K562 (cell line): ENCODE results near the gene NDRG3. TPM values are rescaled to one million over a fixed set of nuclear protein-coding genes. Genes with fewer than 3 reads are reported as not detected.

Experiments
- CHD1 ChIP-seq: fragments of 200-600 bp; sonication (generic); IDR thresholded peaks from one replicate; pipeline ENCODE4 v1.6.1; 2012; ENCODE audit warnings: mild to moderate bottlenecking, moderate library complexity, low read length, inconsistent platforms
- FOXA1 ChIP-seq: fragments of 450-650 bp; IDR thresholded peaks from 2 replicates; pipeline ENCODE4 v1.6.1; 2016; ENCODE audit warnings: mild to moderate bottlenecking, borderline replicate concordance
- HMGN3 ChIP-seq: IDR thresholded peaks from 2 replicates; pipeline ENCODE4 v1.6.1; 2011; ENCODE audit warnings: borderline replicate concordance, low read depth, mild to moderate bottlenecking, mixed read lengths, low read length; ENCODE audit not compliant: insufficient read length; ENCODE audit errors: extremely low read depth
- HNRNPL ChIP-seq: fragments of 200-400 bp; formaldehyde crosslinking; IDR thresholded peaks from 2 replicates; pipeline ENCODE4 v1.6.1; 2017; ENCODE audit warnings: low read depth, mild to moderate bottlenecking, low read length
- NR3C1 ChIP-seq: sonication (generic); formaldehyde crosslinking; IDR thresholded peaks from 2 replicates; pipeline ENCODE4 v1.8.1; 2022; ENCODE audit warnings: missing genetic modification reagents
- SLC30A9 ChIP-seq: fragments of 250-450 bp; sonication (Bioruptor Pico); IDR thresholded peaks from 2 replicates; pipeline ENCODE4 v1.8.0; 2022; ENCODE audit warnings: mild to moderate bottlenecking, moderate library complexity
- SREBF2 ChIP-seq: sonication (generic); formaldehyde crosslinking; IDR thresholded peaks from 2 replicates; pipeline ENCODE4 v1.4.0; 2020; ENCODE audit warnings: mild to moderate bottlenecking, missing genetic modification reagents
- XRCC5 ChIP-seq: fragments of 200-400 bp; formaldehyde crosslinking; IDR thresholded peaks from 2 replicates; pipeline ENCODE4 v1.6.1; 2017; ENCODE audit warnings: low read depth, mild to moderate bottlenecking, low read length
- polyA plus RNA-seq, 8 experiments: library from polyadenylated mRNA; depleted of rRNA in 4 of 8; stranded (reverse) in 5 of 8; unstranded in 3 of 8; fragments of >200 nt; fragmentation: Nextera tagmentation in 2 of 8; fragmentation: Illumina TruSeq in 1 of 8; extraction: Ambion mirVana in 2 of 8; extraction: Trizol in 1 of 8; gene quantifications; 2 replicates each; pipeline versions ENCODE4 v1.2.1 to v1.2.3, GENCODE V29; 2011 to 2014; ENCODE audit warnings: inconsistent platforms in 1 of 8, missing spikeins in 1 of 8
- total RNA-seq, 7 experiments: library from RNA; depleted of rRNA in 6 of 7; stranded (reverse); fragments of >200 nt in 6 of 7; fragmentation: Illumina TruSeq in 2 of 7; extraction: Trizol in 2 of 7; gene quantifications; 2 replicates each; pipeline versions ENCODE4 v1.2.1 to v1.2.3, GENCODE V29; 2011 to 2021; ENCODE audit warnings: low replicate concordance in 1 of 7
- TF ChIP-seq, protein P1 (sequence below): IDR thresholded peaks from 3 replicates; pipeline ENCODE4 v1.6.1; 2011; ENCODE audit warnings: borderline replicate concordance, mild to moderate bottlenecking, moderate library complexity; ENCODE audit not compliant: insufficient read length; ENCODE audit errors: extremely low read depth
- TF ChIP-seq, protein P2 (sequence below): fragments of 250-450 bp; sonication (Bioruptor Pico); IDR thresholded peaks from 2 replicates; pipeline ENCODE4 v1.4.0; 2020
- TF ChIP-seq, protein P3 (sequence below): fragments of 450-650 bp; formaldehyde crosslinking; IDR thresholded peaks from 2 replicates; pipeline ENCODE4 v1.4.0; 2022; ENCODE audit warnings: missing genetic modification characterization

The NDRG3 gene
- total and polyA plus RNA-seq, 9 of the 15 experiments (the other 6 are each of a cell fraction or from before 2014, with no cell fraction given): 14.6 to 39.4 (median 24.4) TPM

DNA sequence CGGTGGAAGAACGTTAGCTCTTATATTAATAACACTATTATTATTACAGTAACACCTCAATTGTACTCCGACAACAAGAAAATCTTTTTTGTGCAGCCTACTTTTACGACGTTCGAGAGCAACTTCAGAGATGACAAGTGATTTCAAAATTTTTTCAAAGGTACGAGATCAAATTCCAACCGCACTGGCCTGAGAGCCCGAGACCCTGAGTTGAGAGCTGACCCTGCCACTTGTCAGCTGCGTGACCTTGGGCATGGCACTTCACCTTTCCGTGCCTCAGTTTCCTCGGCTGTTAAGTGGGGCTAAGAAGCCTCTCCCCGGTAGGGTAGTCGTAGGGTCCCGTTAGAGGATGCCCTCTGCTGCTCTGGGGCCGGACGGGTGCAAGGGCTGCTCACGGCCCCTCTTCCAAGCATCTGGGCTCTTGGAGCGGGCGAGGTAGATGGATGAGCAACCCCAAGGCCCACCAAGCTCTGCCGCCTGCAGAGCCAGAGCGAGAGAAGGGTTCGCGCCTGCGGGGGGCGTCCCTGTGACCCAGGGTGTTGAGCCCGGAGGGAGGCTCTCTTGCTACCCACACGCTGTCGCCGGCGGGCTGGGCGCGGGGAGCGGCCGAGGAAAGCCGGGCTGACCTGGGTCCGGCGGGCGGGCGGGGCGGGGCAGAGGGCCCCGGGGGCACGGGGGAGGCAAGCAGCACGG, 510 bp downstream of the NDRG3 start (continued):
- TF ChIP-seq NR3C1: no peak
- no peak for TF ChIP-seq HMGN3
- TF ChIP-seq HNRNPL: no peak
- TF ChIP-seq, protein P1, sequence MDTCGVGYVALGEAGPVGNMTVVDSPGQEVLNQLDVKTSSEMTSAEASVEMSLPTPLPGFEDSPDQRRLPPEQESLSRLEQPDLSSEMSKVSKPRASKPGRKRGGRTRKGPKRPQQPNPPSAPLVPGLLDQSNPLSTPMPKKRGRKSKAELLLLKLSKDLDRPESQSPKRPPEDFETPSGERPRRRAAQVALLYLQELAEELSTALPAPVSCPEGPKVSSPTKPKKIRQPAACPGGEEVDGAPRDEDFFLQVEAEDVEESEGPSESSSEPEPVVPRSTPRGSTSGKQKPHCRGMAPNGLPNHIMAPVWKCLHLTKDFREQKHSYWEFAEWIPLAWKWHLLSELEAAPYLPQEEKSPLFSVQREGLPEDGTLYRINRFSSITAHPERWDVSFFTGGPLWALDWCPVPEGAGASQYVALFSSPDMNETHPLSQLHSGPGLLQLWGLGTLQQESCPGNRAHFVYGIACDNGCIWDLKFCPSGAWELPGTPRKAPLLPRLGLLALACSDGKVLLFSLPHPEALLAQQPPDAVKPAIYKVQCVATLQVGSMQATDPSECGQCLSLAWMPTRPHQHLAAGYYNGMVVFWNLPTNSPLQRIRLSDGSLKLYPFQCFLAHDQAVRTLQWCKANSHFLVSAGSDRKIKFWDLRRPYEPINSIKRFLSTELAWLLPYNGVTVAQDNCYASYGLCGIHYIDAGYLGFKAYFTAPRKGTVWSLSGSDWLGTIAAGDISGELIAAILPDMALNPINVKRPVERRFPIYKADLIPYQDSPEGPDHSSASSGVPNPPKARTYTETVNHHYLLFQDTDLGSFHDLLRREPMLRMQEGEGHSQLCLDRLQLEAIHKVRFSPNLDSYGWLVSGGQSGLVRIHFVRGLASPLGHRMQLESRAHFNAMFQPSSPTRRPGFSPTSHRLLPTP: no peak
- peak; percentile 42 for TF ChIP-seq CHD1
- TF ChIP-seq SLC30A9 (CRISPR knock-in tag): no peak
- TF ChIP-seq, protein P2, sequence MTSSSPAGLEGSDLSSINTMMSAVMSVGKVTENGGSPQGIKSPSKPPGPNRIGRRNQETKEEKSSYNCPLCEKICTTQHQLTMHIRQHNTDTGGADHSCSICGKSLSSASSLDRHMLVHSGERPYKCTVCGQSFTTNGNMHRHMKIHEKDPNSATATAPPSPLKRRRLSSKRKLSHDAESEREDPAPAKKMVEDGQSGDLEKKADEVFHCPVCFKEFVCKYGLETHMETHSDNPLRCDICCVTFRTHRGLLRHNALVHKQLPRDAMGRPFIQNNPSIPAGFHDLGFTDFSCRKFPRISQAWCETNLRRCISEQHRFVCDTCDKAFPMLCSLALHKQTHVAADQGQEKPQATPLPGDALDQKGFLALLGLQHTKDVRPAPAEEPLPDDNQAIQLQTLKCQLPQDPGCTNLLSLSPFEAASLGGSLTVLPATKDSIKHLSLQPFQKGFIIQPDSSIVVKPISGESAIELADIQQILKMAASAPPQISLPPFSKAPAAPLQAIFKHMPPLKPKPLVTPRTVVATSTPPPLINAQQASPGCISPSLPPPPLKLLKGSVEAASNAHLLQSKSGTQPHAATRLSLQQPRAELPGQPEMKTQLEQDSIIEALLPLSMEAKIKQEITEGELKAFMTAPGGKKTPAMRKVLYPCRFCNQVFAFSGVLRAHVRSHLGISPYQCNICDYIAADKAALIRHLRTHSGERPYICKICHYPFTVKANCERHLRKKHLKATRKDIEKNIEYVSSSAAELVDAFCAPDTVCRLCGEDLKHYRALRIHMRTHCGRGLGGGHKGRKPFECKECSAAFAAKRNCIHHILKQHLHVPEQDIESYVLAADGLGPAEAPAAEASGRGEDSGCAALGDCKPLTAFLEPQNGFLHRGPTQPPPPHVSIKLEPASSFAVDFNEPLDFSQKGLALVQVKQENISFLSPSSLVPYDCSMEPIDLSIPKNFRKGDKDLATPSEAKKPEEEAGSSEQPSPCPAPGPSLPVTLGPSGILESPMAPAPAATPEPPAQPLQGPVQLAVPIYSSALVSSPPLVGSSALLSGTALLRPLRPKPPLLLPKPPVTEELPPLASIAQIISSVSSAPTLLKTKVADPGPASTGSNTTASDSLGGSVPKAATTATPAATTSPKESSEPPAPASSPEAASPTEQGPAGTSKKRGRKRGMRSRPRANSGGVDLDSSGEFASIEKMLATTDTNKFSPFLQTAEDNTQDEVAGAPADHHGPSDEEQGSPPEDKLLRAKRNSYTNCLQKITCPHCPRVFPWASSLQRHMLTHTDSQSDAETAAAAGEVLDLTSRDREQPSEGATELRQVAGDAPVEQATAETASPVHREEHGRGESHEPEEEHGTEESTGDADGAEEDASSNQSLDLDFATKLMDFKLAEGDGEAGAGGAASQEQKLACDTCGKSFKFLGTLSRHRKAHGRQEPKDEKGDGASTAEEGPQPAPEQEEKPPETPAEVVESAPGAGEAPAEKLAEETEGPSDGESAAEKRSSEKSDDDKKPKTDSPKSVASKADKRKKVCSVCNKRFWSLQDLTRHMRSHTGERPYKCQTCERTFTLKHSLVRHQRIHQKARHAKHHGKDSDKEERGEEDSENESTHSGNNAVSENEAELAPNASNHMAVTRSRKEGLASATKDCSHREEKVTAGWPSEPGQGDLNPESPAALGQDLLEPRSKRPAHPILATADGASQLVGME (CRISPR knock-in tag): 0 out of 2 replicates have a peak, but pooled peaks have one; percentile 39
- TF ChIP-seq, protein P3, sequence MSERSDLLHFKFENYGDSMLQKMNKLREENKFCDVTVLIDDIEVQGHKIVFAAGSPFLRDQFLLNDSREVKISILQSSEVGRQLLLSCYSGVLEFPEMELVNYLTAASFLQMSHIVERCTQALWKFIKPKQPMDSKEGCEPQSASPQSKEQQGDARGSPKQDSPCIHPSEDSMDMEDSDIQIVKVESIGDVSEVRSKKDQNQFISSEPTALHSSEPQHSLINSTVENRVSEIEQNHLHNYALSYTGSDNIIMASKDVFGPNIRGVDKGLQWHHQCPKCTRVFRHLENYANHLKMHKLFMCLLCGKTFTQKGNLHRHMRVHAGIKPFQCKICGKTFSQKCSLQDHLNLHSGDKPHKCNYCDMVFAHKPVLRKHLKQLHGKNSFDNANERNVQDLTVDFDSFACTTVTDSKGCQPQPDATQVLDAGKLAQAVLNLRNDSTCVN (CRISPR knock-in tag): no peak
- TF ChIP-seq SREBF2: no peak
- no peak for TF ChIP-seq FOXA1
- TF ChIP-seq XRCC5: no peak
